ENCODE results near the gene PXMP2.

The PXMP2 gene

GRCh38 chr12:132726386-132726785 lies 39.0 kb downstream of the PXMP2 start:
- in situ Hi-C loops (cut with MboI; ENCODE audit: low sequenced_read_pairs, unreplicated experiment) = no loop called here
- TF ChIP-seq, protein P1, sequence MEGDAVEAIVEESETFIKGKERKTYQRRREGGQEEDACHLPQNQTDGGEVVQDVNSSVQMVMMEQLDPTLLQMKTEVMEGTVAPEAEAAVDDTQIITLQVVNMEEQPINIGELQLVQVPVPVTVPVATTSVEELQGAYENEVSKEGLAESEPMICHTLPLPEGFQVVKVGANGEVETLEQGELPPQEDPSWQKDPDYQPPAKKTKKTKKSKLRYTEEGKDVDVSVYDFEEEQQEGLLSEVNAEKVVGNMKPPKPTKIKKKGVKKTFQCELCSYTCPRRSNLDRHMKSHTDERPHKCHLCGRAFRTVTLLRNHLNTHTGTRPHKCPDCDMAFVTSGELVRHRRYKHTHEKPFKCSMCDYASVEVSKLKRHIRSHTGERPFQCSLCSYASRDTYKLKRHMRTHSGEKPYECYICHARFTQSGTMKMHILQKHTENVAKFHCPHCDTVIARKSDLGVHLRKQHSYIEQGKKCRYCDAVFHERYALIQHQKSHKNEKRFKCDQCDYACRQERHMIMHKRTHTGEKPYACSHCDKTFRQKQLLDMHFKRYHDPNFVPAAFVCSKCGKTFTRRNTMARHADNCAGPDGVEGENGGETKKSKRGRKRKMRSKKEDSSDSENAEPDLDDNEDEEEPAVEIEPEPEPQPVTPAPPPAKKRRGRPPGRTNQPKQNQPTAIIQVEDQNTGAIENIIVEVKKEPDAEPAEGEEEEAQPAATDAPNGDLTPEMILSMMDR (IDR thresholded peaks at IDR 0.05; ENCODE audit: borderline replicate concordance, control extremely low read depth, extremely low read depth, insufficient read depth, missing control alignments) = no peak
- DNase-seq (ENCODE audit: low spot score) = no peak

DNA sequence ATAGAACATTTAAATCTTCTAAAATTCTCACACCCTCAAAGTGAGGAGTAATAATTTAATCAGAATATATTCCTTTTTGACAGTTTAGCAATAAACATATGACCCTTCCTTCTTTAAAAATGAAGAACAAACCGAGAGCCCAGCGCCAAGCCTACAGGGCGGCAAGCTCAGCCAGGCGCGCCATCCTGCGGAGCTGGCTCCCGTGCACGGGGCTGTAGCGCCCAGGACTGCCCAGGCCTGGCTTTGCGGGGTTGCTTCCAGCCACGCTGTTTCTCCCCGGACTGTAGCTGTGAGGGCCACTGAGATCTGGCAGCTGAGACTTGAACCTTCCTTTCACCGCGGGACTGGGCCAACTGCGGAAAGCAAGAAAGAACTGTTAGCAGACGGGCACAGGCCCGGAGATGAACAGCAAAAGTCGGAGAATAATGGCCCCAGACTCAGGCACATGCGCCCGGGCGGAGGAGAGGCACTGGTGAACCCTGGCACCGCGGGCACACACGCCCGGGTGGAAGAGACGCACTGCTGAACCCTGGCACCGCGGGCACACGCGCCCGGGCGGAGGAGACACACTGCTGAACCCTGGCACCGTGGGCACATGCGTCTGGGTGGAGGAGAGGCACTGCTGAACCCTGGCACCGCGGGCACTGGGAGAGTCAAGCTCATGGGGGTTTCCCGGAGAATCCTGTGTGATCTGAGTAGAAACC lies 39.9 kb downstream of the PXMP2 start:
- DNase-seq (ENCODE audit: low spot score) = no peak
- in situ Hi-C loops (cut with MboI; ENCODE audit: low sequenced_read_pairs, unreplicated experiment) = no loop called here
- TF ChIP-seq, protein P1 (IDR thresholded peaks at IDR 0.05; ENCODE audit: borderline replicate concordance, control extremely low read depth, extremely low read depth, insufficient read depth, missing control alignments) = no peak

DNA sequence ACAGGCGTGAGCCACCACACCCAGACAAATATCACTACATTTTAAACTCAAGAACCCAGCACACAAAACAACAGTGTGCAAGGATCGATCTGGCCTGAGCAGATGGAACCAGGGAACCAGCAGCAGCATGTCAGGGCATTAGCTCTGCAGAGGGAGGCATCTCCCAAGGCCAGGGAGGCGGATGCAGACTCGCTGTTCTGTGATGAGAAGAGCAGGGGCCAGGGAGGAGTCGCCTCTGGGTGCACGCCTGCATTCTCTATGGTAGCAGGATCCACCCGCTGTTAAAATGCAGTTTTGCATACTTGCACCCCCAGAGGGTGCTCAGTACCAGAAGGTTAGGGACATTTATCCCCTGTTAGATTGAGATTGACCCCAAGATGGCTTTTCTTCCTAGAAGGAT lies 41.1 kb downstream of the PXMP2 start:
- TF ChIP-seq, protein P1 (IDR thresholded peaks at IDR 0.05; ENCODE audit: borderline replicate concordance, control extremely low read depth, extremely low read depth, insufficient read depth, missing control alignments) = no peak
- in situ Hi-C loops (cut with MboI; ENCODE audit: low sequenced_read_pairs, unreplicated experiment) = no loop called here
- no peak for DNase-seq (ENCODE audit: low spot score)

DNA sequence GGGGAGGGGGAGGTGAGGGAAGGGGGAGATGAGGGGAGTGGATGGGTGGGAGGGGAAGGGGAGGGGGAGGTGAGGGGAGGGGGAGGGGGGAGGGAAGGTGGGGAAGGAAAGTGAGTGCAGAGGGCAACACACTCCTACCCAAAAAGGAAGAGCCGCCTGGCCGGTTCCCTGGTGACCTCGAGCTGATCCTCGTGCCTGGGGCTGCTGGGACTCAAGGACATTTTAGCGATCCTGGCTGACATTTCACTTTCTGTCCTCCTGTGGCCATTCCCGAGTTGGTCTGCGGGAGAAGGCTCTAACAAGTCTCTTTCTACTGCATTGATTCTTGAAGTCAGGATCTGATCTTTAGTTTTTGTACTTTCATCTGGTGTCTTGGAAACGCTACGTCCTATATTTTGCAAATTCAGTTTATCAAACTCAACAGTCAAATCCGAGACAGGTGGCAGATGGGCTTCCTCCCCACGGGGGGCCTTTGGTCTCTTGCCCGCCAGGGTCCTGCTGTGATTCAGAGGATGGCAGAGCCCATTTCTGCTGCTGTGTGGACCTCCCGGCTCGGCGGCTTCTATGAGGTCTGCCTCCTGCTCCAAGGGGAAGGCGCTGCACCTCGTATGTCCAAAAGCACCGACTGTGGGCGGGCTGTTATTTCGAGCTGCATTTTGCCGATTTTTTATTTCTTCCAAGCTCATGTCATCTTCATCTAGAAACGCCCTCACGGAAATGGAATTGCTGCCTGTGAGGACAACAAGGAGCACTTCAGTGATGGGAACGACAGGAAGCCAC lies 42.3 kb downstream of the PXMP2 start:
- in situ Hi-C loops (cut with MboI; ENCODE audit: low sequenced_read_pairs, unreplicated experiment) = no loop called here
- TF ChIP-seq, protein P1 (IDR thresholded peaks at IDR 0.05; ENCODE audit: borderline replicate concordance, control extremely low read depth, extremely low read depth, insufficient read depth, missing control alignments) = no peak
- no peak for DNase-seq (ENCODE audit: low spot score)

GRCh38 chr12:132730353-132730752 lies 43.0 kb downstream of the PXMP2 start:
- no peak for DNase-seq (ENCODE audit: low spot score)
- TF ChIP-seq, protein P1 (IDR thresholded peaks at IDR 0.05; ENCODE audit: borderline replicate concordance, control extremely low read depth, extremely low read depth, insufficient read depth, missing control alignments) = no peak
- in situ Hi-C loops (cut with MboI; ENCODE audit: low sequenced_read_pairs, unreplicated experiment) = no loop called here

DNA sequence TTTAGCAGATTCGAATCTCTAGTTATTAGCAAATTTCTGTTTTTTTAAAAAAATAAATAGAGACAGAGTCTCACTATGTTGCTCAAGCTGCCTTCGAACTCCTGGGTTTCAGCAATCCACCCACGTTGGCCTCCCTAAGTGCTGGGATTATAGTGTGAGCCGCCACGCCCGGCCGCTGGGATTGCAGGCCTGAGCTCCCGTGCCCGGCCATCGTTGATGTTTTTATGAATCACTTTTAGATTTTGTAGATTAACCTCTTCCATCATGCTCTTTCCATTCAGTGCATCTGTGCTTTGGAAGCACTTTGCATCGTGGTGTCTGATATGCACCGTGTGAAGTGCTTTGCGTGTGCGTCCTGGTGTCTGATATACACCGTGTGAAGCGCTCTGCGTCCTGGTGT lies 44.2 kb downstream of the PXMP2 start:
- in situ Hi-C loops (cut with MboI; ENCODE audit: low sequenced_read_pairs, unreplicated experiment) = no loop called here
- TF ChIP-seq, protein P1 (IDR thresholded peaks at IDR 0.05; ENCODE audit: borderline replicate concordance, control extremely low read depth, extremely low read depth, insufficient read depth, missing control alignments) = no peak
- no peak for DNase-seq (ENCODE audit: low spot score)
